DND-41 (cell line): ENCODE data around the gene AVL9.

ENCODE experiments used
- ATAC-seq: fragments of 200-7000 bp; cut with Tn5 transposase; 3 replicates; pipeline ENCODE4 v1.9.1; 2021; ENCODE audit warnings: low read depth; ENCODE audit not compliant: insufficient read depth
- DNase-seq: peaks from one replicate; pipeline ENCODE4 v3.0.0-alpha.2; 2020
- H2AFZ ChIP-seq: 2 replicates; pipeline ENCODE4 v1.6.0; 2012; ENCODE audit warnings: low read depth, low read length
- H3K27ac ChIP-seq: 2 replicates; pipeline ENCODE4 v1.5.1; 2012; ENCODE audit warnings: low read length, inconsistent platforms
- H3K27me3 ChIP-seq: fragments of 200-600 bp; sonication (generic); 2 replicates; pipeline ENCODE4 v1.6.0; 2012; ENCODE audit warnings: low read length, mild to moderate bottlenecking, inconsistent platforms; ENCODE audit not compliant: insufficient read depth, poor library complexity
- H3K36me3 ChIP-seq: 2 replicates; pipeline ENCODE4 v1.5.1; 2012; ENCODE audit warnings: low read length, inconsistent platforms; ENCODE audit not compliant: insufficient read depth
- H3K4me1 ChIP-seq: 2 replicates; pipeline ENCODE4 v1.5.1; 2012; ENCODE audit warnings: mild to moderate bottlenecking, low read length; ENCODE audit not compliant: insufficient read depth
- H3K4me2 ChIP-seq: 2 replicates; pipeline ENCODE4 v1.6.0; 2012; ENCODE audit warnings: mild to moderate bottlenecking, moderate library complexity, low read length, inconsistent platforms; ENCODE audit not compliant: insufficient read depth
- H3K4me3 ChIP-seq, 2 experiments: fragments of 200-600 bp in 1 of 2; shearing (Covaris generic) in 1 of 2; 2 replicates each; pipeline ENCODE4 v1.5.1; 2012 to 2016; ENCODE audit warnings: inconsistent platforms in 2 of 2, low read length in 2 of 2, mild to moderate bottlenecking in 2 of 2, low read depth in 1 of 2, moderate library complexity in 1 of 2
- H3K79me2 ChIP-seq: 2 replicates; pipeline ENCODE4 v1.6.0; 2012; ENCODE audit warnings: low read length, inconsistent platforms; ENCODE audit not compliant: insufficient read depth
- H3K9ac ChIP-seq: 2 replicates; pipeline ENCODE4 v1.6.0; 2012; ENCODE audit warnings: low read depth, mild to moderate bottlenecking, inconsistent platforms, low read length, moderate library complexity
- H3K9me3 ChIP-seq: 2 replicates; pipeline ENCODE4 v1.5.1; 2012; ENCODE audit warnings: low read length, moderate library complexity, mild to moderate bottlenecking, inconsistent platforms; ENCODE audit not compliant: insufficient read depth, severe bottlenecking
- H4K20me1 ChIP-seq: 2 replicates; pipeline ENCODE4 v1.6.0; 2012; ENCODE audit warnings: low read length; ENCODE audit not compliant: insufficient read depth
- EZH2 ChIP-seq: IDR thresholded peaks from 3 replicates; pipeline ENCODE4 v1.6.1; 2012; ENCODE audit warnings: borderline replicate concordance, low read depth, mild to moderate bottlenecking, moderate library complexity, low read length, inconsistent platforms; ENCODE audit not compliant: severe bottlenecking
- TF ChIP-seq, protein P1 (sequence below): IDR thresholded peaks from 2 replicates; pipeline ENCODE4 v1.5.1; 2012; ENCODE audit warnings: borderline replicate concordance, low read length, moderate library complexity, mild to moderate bottlenecking; ENCODE audit not compliant: poor library complexity, severe bottlenecking; ENCODE audit errors: extremely low read depth

Gene AVL9

DNA sequence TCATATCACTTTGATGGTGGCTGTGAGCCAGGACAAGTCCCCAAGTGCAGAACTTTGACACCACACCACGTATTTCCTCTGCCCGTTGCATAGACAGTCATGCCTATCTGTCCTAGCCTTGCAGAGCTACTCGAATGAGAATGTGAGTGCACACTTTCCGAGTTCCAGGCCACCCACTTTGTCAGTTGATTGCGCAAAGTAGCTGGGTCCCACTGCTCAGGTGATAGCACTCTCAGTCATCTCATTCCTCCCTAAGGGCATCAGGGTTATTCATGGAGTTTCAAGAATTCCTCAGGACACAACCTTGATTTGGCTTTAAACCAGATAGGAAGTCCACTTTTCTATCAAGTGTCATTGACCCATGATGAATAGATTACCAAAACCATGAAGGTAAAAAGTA is 24.4 kb upstream of the AVL9 start:
- DNase-seq (no peak), ATAC-seq (no peak)
- TF ChIP-seq EZH2, result no peak
- TF ChIP-seq, protein P1, sequence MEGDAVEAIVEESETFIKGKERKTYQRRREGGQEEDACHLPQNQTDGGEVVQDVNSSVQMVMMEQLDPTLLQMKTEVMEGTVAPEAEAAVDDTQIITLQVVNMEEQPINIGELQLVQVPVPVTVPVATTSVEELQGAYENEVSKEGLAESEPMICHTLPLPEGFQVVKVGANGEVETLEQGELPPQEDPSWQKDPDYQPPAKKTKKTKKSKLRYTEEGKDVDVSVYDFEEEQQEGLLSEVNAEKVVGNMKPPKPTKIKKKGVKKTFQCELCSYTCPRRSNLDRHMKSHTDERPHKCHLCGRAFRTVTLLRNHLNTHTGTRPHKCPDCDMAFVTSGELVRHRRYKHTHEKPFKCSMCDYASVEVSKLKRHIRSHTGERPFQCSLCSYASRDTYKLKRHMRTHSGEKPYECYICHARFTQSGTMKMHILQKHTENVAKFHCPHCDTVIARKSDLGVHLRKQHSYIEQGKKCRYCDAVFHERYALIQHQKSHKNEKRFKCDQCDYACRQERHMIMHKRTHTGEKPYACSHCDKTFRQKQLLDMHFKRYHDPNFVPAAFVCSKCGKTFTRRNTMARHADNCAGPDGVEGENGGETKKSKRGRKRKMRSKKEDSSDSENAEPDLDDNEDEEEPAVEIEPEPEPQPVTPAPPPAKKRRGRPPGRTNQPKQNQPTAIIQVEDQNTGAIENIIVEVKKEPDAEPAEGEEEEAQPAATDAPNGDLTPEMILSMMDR, result no peak
- H3K27me3 ChIP-seq, result no peaks in the 10 kb centered on the region
- no peak overlapping the region for H3K9ac ChIP-seq
- H3K9me3 ChIP-seq, result no peaks in the 10 kb centered on the region
- H3K4me1 ChIP-seq, result no peaks in the 10 kb centered on the region
- no peaks in the 10 kb centered on the region for H3K79me2 ChIP-seq
- no peak overlapping the region for H3K4me2 ChIP-seq
- H3K4me3 ChIP-seq, result no peak overlapping the region
- H2AFZ ChIP-seq, result no peak overlapping the region
- H3K27ac ChIP-seq, result no peak overlapping the region
- no peaks in the 10 kb centered on the region for H4K20me1 ChIP-seq
- H3K36me3 ChIP-seq, result no peaks in the 10 kb centered on the region

DNA sequence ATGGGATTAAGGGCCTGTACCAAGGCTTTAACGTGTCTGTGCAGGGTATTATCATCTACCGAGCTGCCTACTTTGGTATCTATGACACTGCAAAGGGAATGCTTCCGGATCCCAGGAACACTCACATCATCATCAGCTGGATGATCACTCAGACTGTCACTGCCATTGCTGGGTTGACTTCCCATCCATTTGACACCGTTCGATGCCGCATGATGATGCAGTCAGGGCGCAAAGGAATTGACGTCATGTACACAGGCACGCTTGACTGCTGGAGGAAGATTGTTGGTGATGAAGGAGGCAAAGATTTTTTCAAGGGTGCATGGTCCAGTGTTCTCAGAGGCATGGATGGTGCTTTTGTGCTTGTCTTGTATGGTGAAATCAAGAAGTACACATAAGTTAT is 23.3 kb upstream of the AVL9 start:
- Histone ChIP-seq H3K4me3 (no peak overlapping the region), H3K27ac (no peak overlapping the region), H3K4me1 (no peaks in the 10 kb centered on the region), H3K27me3 (no peaks in the 10 kb centered on the region), H3K4me2 (no peak overlapping the region), H3K79me2 (no peaks in the 10 kb centered on the region), H2AFZ (no peak overlapping the region), H4K20me1 (no peaks in the 10 kb centered on the region), H3K36me3 (no peaks in the 10 kb centered on the region), H3K9ac (no peak overlapping the region), H3K9me3 (no peaks in the 10 kb centered on the region)
- DNase-seq (no peak), ATAC-seq (no peak)
- TF ChIP-seq, protein P1, result no peak
- no peak for TF ChIP-seq EZH2

DNA sequence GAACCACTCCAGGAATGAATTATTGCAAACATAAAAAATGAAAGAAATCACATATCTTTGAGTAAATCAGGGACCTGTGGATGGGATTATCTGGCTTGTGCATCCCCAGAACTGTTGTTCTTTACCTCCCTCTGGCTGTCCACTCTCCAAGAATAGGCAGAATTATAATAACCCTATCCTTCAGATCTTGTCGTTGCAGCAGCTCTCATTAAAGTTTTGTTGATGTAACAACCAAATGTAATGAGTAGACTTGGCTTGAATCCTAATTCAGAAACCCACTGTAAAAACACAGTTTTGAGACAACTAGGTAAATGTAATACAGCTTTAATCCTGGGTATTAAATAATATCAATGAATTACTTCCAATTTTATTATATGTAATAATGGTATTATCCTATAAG is 21.3 kb upstream of the AVL9 start:
- DNase-seq (no peak), ATAC-seq (no peak)
- Histone ChIP-seq H2AFZ (no peak overlapping the region), H3K9me3 (no peaks in the 10 kb centered on the region), H3K4me1 (no peaks in the 10 kb centered on the region), H3K27me3 (no peaks in the 10 kb centered on the region), H3K36me3 (no peaks in the 10 kb centered on the region), H3K79me2 (no peaks in the 10 kb centered on the region), H3K4me3 (no peak overlapping the region), H3K27ac (no peak overlapping the region), H3K4me2 (no peak overlapping the region), H3K9ac (no peak overlapping the region), H4K20me1 (no peaks in the 10 kb centered on the region)
- TF ChIP-seq EZH2, result no peak
- TF ChIP-seq, protein P1, result no peak
